Activated T-helper 1 cell treated with anti-CD3 and anti-CD28 coated beads, Interleukin-12 subunit alpha, Interleukin-12 subunit beta, Interleukin-2, Interleukin-4 antibody, amounts not matched to agents 30 ng/mL and 10 ng/mL and 1 ng/mL, durations not matched to agents 14 hours and 24 hours and 36 hours (primary cell): ENCODE data around the gene IGFBP3. TPM values are rescaled to one million over a fixed set of nuclear protein-coding genes. Genes with fewer than 3 reads are reported as not detected.
"Not testable (repeated sequence)": the region's sequence is repeated elsewhere in the genome, so short reads cannot be mapped to it uniquely, and the experiment has no call there.

Experiments used
- DNase-seq: peaks from one replicate; pipeline ENCODE4 v3.0.0; 2021; ENCODE audit warnings: low spot score
- H3K27ac Mint-ChIP-seq: one replicate; pipeline ENCODE4 v1.8.0; 2021; ENCODE audit warnings: mild to moderate bottlenecking, mixed read lengths
- H3K27me3 Mint-ChIP-seq: one replicate; pipeline ENCODE4 v1.8.0; 2022; ENCODE audit warnings: mild to moderate bottlenecking, moderate library complexity, mixed read lengths; ENCODE audit not compliant: insufficient read depth
- H3K36me3 Mint-ChIP-seq: one replicate; pipeline ENCODE4 v1.8.0; 2021; ENCODE audit warnings: low read depth, mixed read lengths
- H3K4me1 Mint-ChIP-seq: one replicate; pipeline ENCODE4 v1.8.0; 2021; ENCODE audit warnings: low read depth, mixed read lengths
- H3K4me3 Mint-ChIP-seq: one replicate; pipeline ENCODE4 v1.8.0; 2021; ENCODE audit warnings: mild to moderate bottlenecking, moderate library complexity, mixed read lengths
- H3K9me3 Mint-ChIP-seq: one replicate; pipeline ENCODE4 v1.8.0; 2021; ENCODE audit warnings: mixed read lengths
- intact Hi-C: fragments of 100-400 bp; cut with micrococcal nuclease; formaldehyde crosslinking; loops from one replicate; pipeline ENCODE4 v1.15.1; 2024
- total RNA-seq: library from RNA; stranded (reverse); gene quantifications from 2 replicates; pipeline ENCODE4 v1.2.3, GENCODE V29; 2022

Gene IGFBP3, protein sequence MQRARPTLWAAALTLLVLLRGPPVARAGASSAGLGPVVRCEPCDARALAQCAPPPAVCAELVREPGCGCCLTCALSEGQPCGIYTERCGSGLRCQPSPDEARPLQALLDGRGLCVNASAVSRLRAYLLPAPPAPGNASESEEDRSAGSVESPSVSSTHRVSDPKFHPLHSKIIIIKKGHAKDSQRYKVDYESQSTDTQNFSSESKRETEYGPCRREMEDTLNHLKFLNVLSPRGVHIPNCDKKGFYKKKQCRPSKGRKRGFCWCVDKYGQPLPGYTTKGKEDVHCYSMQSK
- 1.2 and 1.3 TPM in 2 replicates for total RNA-seq

DNA sequence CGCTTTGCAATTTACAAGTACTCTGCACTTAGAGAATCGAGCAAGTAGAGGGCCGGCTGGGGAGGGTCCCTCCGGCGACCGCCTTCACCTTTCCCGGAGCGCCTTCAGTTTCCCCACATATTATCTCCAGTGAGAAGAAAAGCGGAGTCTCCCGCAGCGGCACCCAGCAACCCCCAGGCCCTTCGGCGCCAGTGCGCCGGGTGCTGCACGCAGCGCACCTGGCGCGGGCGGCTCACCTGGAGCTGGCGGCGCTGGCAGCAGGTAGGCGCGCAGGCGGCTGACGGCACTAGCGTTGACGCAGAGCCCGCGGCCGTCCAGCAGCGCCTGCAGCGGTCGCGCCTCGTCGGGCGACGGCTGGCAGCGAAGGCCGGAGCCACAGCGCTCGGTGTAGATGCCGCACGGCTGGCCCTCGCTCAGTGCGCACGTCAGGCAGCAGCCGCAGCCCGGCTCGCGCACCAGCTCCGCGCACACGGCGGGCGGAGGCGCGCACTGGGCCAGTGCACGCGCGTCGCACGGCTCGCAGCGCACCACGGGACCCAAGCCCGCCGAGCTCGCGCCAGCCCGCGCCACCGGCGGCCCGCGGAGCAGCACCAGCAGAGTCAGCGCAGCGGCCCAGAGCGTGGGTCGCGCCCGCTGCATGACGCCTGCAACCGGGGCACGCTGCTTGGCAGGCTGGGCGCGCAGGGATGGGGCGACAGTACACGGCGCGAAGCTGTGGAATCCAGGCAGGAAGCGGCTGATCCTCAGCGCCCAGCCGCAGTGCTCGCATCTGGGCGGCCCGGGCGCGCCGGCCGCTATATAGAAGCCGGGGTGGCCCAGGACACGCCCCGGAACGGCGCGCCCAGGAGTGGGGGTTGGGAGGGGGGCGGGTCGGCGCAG lies at the start of gene IGFBP3:
IGFBP3 (minus strand) TSS at position 771 of the 879 bp plus-strand sequence; CDS start at position 639, 132 bp downstream.
- peak; percentile 9 for DNase-seq
- peaks cover 57% of the 10 kb centered on the region for H3K27me3 Mint-ChIP-seq
- intact Hi-C loops: no loop called here
- no peaks in the 10 kb centered on the region for H3K36me3 Mint-ChIP-seq
- peak within 1 kb of the TSS; percentile 37 for H3K4me3 Mint-ChIP-seq
- no peaks in the 10 kb centered on the region for H3K9me3 Mint-ChIP-seq
- H3K4me1 Mint-ChIP-seq: peaks cover 20% of the 10 kb centered on the region
- no peak within 1 kb of the TSS for H3K27ac Mint-ChIP-seq

DNA sequence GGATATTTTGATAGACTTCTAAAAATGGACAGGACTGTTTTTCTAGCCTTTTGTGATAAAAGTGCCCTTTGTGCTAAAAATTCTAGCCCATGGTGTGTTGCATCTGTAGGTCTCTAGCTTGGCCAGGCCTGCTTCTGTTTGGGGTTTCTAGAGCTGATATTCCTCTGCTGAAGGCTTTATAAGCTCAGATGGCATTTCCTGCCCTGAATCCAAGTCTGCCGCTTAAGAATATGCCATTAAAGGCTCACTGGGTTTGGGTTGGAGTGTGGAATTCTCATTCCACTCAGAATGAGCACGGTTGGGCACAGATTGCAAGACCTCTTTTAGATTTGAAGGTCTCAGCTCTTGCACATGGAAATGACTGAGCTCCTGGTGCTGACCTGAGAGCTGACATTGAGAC lies 49.4 kb upstream of the IGFBP3 start:
- intact Hi-C loops: no loop called here
- Mint-ChIP-seq H3K27me3 (peaks cover 2% of the 10 kb centered on the region), H3K9me3 (no peaks in the 10 kb centered on the region), H3K4me1 (no peaks in the 10 kb centered on the region), H3K4me3 (no peak overlapping the region), H3K36me3 (no peaks in the 10 kb centered on the region), H3K27ac (no peak overlapping the region)
- DNase-seq: no peak

DNA sequence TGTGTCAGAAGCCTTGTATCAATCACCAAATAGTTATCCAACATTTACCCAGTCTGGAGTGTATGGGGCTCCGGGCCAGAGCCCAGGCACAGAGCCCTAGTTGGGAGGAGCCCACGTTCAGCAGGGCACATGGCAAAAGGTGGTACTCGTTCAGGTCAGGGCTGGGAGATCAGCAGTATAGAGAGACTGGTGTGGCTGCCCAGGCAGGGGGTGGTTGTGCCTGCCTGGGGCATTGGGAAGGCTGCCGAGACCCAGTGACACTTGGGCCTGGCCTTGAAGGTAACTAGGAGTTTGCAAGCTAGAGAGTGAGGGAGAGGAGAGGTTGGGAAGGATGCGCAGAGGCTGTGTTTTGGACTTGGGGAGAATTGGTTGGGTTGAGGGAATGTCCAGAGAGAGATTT lies 48.9 kb upstream of the IGFBP3 start:
- no peak for DNase-seq
- intact Hi-C loops: no loop called here
- Mint-ChIP-seq H3K27me3 (peaks cover 2% of the 10 kb centered on the region), H3K9me3 (no peaks in the 10 kb centered on the region), H3K4me3 (no peak overlapping the region), H3K4me1 (no peaks in the 10 kb centered on the region), H3K27ac (no peak overlapping the region), H3K36me3 (no peaks in the 10 kb centered on the region)

DNA sequence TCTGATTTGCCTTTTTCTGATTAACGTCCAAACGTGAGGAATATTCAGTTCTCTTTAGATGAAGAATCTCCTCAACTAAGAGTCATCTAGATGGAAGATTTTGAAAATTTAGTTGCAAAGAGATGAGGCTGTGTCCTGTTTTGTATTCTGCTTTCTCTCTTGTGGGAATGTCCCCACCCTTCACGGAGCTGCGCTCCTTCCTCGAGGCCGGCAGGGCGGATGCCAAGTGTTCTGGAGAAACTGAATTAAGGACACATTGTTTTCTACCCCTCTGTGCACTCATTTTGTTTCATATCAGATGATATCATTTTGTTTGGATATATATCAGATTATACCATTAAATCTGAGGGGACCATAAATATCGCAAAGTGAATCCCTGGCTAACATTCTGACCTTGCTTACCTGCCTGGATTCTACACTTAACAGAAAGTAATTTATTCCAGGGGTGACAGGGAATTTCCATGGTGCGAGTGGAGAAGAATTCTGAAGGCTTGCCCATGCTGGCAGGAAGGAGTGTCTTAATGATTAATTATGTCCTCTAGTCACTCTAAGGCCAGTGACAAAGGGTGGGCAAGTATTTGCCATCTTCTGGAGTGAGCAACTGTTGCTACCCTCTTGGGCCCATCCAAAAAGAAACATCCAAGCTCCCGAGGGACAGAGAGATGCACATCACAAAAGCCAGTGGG lies 47.9 kb upstream of the IGFBP3 start:
- DNase-seq: no peak
- Mint-ChIP-seq H3K4me1 (no peaks in the 10 kb centered on the region), H3K4me3 (no peak overlapping the region), H3K27me3 (peaks cover 2% of the 10 kb centered on the region), H3K36me3 (no peaks in the 10 kb centered on the region), H3K27ac (no peak overlapping the region), H3K9me3 (no peaks in the 10 kb centered on the region)
- intact Hi-C loops: no loop called here

DNA sequence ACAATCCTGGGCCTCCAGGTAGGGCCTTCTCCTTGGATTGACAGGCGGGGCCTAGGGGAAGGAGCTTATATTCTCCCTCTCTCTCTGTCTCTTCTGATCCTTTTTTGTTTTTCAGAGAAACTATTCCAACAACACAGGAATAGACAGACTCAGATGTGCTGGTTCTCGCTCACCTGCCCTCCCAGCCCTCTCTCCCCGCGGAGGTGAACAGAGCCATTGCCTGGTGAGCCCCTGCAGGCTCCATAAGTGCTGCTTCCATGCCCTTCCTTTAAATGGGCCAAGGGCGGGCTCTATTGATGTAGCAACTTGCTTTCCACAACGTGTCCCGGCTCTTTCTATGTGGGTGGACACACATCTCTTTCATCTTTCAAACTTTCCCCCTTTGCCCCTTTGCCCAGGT lies 47.2 kb upstream of the IGFBP3 start:
- no peaks in the 10 kb centered on the region for H3K4me1 Mint-ChIP-seq
- no peak overlapping the region for H3K4me3 Mint-ChIP-seq
- no peaks in the 10 kb centered on the region for H3K9me3 Mint-ChIP-seq
- H3K27ac Mint-ChIP-seq: no peak overlapping the region
- peaks cover 2% of the 10 kb centered on the region for H3K27me3 Mint-ChIP-seq
- no peaks in the 10 kb centered on the region for H3K36me3 Mint-ChIP-seq
- intact Hi-C loops: no loop called here
- no peak for DNase-seq

DNA sequence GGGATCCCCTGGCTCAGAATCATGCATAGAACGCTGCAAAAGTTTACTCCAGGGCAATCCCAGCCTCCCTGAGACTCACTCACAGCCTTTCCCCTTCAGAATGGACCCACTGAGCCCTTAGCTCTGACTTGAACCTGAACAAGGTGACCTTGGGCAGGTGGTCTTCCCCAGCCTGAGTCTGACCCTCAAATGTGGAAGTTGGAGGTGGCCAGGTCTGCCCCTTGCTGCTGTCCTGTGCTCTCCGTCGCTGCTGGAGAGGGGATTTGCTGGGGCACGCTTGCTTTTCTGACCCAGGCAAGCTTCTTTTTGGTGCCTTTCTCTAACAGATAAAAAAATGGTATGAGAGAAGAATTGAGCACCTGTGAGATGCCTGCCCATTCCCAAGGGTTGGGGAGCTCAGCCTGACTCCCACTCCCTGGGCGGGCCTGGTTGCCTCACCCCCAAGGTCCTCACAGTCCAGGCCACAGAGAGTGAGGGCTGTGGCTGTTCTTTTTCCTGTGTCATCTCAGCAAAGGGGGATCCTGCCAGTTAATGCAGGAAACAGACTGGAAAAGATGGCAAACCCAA lies 46.6 kb upstream of the IGFBP3 start:
- H3K4me3 Mint-ChIP-seq: no peak overlapping the region
- intact Hi-C loops: no loop called here
- H3K27me3 Mint-ChIP-seq: peaks cover 2% of the 10 kb centered on the region
- H3K36me3 Mint-ChIP-seq: no peaks in the 10 kb centered on the region
- H3K9me3 Mint-ChIP-seq: no peaks in the 10 kb centered on the region
- H3K27ac Mint-ChIP-seq: no peak overlapping the region
- no peaks in the 10 kb centered on the region for H3K4me1 Mint-ChIP-seq
- DNase-seq: no peak

DNA sequence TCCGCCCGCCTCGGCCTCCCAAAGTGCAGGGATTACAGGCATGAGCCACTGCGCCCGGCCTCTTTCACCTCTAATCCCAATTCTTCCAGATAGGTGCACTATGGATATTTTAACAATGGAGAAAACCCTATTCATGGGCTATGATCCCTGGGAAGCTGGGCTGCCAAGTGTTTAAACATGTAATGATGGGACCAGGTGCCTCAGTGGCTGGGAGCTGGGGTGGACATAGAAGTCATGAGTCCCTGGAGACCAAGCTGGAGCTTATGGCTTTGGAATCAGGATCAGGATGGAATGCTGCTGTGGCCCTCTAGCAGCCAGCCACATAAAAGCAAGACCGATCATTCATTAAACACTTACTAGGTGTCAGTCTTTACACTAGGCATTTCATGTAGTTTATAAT lies 41.8 kb upstream of the IGFBP3 start:
- Mint-ChIP-seq H3K27me3 (no peaks in the 10 kb centered on the region), H3K4me3 (no peak overlapping the region), H3K9me3 (no peaks in the 10 kb centered on the region), H3K4me1 (no peaks in the 10 kb centered on the region), H3K27ac (no peak overlapping the region), H3K36me3 (no peaks in the 10 kb centered on the region)
- DNase-seq: no peak
- intact Hi-C loops: no loop called here

DNA sequence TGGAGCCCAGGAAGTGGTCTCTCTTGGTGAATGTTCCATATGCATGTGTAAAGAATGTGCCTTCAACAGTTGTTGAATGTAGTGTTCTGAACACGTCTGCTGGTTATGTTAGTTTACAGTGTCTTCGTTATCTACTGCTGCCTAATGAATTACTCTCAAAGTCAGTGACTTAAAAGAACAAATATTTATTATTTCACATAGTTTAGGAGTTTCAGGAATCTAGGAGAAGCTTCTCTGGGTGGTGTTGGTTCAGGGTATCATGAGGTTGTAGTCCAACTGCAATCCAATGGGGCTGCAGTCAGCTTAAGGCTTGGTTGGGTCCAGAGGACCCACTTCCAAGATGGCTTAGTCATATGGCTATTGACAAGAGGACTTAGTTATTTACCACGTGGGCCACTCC lies 36.6 kb upstream of the IGFBP3 start:
- intact Hi-C loops: no loop called here
- no peak overlapping the region for H3K4me3 Mint-ChIP-seq
- no peaks in the 10 kb centered on the region for H3K36me3 Mint-ChIP-seq

DNA sequence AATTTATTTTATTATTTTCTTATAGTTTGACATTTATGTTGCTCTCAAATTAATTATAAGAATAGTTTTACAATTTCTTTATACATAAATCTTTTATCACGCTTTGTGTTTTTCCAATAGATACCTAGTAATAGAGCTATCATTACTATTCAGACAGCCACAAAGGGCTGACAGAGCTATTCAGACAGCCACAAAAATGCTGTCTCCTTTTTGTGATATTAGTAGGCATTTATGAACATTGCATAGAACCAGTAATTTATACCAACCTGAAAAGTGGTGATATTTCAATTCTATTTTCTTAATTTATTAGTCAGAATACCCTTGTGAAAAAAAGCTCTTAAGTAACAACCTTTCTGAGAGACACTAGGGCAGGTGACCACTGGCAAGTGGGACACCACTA lies 34.2 kb upstream of the IGFBP3 start:
- Mint-ChIP-seq H3K4me3 (no peak overlapping the region), H3K9me3 (peaks cover 2% of the 10 kb centered on the region), H3K27me3 (no peaks in the 10 kb centered on the region), H3K36me3 (no peaks in the 10 kb centered on the region), H3K27ac (no peak overlapping the region), H3K4me1 (no peaks in the 10 kb centered on the region)
- intact Hi-C loops: no loop called here
- DNase-seq: no peak

More for the DNA sequence above, 36.6 kb upstream of the IGFBP3 start:
- DNase-seq: no peak
- H3K4me1 Mint-ChIP-seq: no peaks in the 10 kb centered on the region
- no peaks in the 10 kb centered on the region for H3K9me3 Mint-ChIP-seq
- no peaks in the 10 kb centered on the region for H3K27me3 Mint-ChIP-seq
- H3K27ac Mint-ChIP-seq: no peak overlapping the region

DNA sequence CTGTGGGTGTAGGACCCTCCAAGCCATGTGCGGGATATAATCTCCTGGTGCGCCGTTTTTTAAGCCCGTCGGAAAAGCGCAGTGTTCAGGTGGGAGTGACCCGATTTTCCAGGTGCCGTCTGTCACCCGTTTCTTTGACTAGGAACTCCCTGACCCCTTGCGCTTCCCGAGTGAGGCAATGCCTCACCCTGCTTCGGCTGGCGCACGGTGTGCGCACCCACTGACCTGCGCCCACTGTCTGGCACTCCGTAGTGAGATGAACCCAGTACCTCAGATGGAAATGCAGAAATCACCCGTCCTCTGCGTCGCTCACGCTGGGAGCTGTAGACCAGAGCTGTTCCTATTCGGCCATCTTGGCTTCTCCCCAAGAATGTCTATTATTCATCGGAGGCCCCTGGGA lies 32.0 kb upstream of the IGFBP3 start:
- H3K4me1 Mint-ChIP-seq, H3K27ac Mint-ChIP-seq, H3K36me3 Mint-ChIP-seq, H3K9me3 Mint-ChIP-seq, DNase-seq, intact Hi-C loops, H3K4me3 Mint-ChIP-seq, H3K27me3 Mint-ChIP-seq: not testable (repeated sequence)

DNA sequence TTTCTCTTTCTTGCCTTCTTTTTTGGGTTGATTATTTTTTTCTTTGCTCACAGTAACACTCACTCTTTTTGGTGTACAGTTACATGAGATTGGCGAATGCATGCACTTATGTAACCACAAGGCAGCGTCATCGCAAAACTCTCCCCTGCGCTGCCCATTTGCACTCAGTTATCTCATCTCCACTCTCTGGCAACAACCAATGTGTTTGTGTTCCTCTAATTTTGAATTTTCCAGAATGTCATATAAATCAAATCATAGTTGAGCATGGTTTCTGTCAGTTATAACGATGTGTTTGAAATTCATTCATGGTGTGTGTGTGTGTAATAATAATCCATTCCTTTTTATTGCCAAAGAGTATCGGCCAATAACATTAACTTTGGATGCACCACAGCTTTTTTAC lies 23.0 kb upstream of the IGFBP3 start:
- no peak overlapping the region for H3K27ac Mint-ChIP-seq
- peaks cover 9% of the 10 kb centered on the region for H3K4me1 Mint-ChIP-seq
- no peak for DNase-seq
- peaks cover 5% of the 10 kb centered on the region for H3K9me3 Mint-ChIP-seq
- H3K27me3 Mint-ChIP-seq: peaks cover 8% of the 10 kb centered on the region
- no peaks in the 10 kb centered on the region for H3K36me3 Mint-ChIP-seq
- intact Hi-C loops: no loop called here
- no peak overlapping the region for H3K4me3 Mint-ChIP-seq

DNA sequence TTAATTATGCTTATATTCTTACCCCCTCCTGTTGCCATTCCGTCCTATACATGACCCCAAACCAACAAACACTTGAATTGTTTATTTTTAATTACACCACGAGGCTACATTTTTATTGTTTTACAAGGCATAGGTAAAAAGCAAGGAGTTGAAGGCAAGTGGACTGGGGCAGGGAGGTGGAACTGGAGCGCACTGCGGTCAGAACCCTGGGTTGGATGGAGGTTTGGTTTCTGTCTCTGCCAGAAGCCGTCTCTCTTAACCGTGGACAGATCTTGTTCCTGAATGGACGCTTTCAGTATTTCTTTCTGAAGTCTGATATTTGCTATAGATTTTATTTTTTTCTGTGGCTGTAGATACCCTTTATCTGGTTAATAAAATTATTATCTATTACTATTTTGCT lies 19.9 kb upstream of the IGFBP3 start:
- peak overlapping the region; percentile 73 for H3K4me3 Mint-ChIP-seq
- intact Hi-C loops: no loop called here
- no peak for DNase-seq
- H3K27ac Mint-ChIP-seq: no peak overlapping the region
- peaks cover 9% of the 10 kb centered on the region for H3K4me1 Mint-ChIP-seq
- peaks cover 5% of the 10 kb centered on the region for H3K9me3 Mint-ChIP-seq
- H3K27me3 Mint-ChIP-seq: peaks cover 12% of the 10 kb centered on the region
- H3K36me3 Mint-ChIP-seq: no peaks in the 10 kb centered on the region
